ENCODE results near the gene ADAMTS13. TPM values are rescaled to one million over a fixed set of nuclear protein-coding genes. Genes with fewer than 3 reads are reported as not detected.
A peak's percentile ranks its signal among the peaks of the same experiment; 100 is the strongest.
"Not testable (repeated sequence)": the region's sequence is repeated elsewhere in the genome, so short reads cannot be mapped to it uniquely, and the experiment has no call there.

Gene ADAMTS13
- total RNA-seq, 1 donor from 2014 or later = 21.4 TPM

DNA sequence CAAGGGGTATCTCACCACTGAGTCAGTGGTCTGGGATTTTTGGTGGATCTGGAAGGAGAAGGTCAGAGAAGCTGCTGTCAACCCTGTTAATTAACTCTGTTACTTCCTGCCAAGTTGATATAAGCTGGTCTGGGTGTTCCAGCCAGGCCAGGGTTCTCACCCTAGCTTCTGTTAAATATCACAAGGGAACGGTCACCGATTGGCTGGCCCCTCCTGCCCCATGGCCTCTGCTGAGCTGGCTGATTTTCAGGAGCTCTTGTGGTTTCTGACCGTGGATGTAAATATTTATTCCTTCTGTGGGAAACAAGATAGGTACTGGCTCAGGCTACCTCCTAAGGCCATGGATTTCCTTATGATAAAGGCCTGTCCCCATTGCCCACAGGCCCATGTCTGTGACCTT lies 1.0 kb downstream of the ADAMTS13 start:
- DNase-seq (ENCODE audit: low spot score) (no peak), ATAC-seq (peak; percentile 44)

DNA sequence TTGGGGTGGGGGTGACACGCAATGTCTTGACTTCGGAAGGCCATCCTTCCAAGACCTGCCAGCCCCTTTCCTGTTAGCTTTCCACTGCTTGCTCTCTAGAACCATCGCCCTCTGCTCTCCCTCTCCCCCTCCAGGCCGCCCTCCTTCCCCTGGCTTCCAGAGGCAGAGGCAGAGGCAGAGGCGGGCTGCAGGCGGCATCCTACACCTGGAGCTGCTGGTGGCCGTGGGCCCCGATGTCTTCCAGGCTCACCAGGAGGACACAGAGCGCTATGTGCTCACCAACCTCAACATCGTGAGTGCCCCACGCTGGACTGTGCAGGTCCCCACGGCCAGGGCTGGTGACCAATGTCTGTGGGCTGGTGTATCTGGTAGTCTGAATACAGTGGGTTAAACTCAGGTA lies 2.0 kb downstream of the ADAMTS13 start:
- ATAC-seq (no peak), DNase-seq (ENCODE audit: low spot score) (no peak)

DNA sequence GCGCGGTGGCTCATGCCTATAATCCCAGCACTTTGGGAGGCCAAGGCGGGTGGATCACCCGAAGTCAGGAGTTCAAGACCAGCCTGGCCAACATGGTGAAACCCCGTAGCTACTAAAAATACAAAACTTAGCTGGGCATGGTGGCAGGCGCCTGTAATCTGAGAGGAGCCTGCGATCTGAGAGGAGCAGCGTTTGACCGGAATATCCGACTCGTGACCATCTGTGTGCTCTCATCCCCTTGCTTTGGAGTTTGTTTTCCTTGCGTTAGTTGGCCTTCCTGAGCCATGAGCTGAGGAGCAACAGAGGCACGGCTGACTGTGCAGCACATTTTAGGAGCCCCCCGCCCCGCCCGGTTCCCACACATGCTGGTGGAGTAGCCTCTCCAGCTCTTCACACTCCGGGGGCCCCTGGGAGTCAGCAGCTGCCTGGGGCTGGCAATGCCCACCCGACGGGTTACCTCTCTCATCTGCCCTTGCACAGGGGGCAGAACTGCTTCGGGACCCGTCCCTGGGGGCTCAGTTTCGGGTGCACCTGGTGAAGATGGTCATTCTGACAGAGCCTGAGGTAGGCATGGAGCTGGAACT lies 3.0 kb downstream of the ADAMTS13 start:
- no peak for ATAC-seq
- no peak for DNase-seq (ENCODE audit: low spot score)

DNA sequence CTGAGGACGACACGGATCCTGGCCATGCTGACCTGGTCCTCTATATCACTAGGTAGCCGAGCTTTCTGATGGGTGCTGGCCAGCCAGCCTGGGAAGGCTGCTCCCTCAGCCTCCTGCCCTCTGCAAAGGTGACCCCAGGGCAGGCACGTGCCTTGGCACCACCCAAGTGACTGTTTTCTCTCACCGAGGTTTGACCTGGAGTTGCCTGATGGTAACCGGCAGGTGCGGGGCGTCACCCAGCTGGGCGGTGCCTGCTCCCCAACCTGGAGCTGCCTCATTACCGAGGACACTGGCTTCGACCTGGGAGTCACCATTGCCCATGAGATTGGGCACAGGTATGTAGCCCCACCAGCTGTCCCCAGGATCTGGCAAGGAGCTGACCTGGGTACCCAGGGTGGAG lies 3.8 kb downstream of the ADAMTS13 start:
- DNase-seq (ENCODE audit: low spot score) (no peak), ATAC-seq (no peak)

DNA sequence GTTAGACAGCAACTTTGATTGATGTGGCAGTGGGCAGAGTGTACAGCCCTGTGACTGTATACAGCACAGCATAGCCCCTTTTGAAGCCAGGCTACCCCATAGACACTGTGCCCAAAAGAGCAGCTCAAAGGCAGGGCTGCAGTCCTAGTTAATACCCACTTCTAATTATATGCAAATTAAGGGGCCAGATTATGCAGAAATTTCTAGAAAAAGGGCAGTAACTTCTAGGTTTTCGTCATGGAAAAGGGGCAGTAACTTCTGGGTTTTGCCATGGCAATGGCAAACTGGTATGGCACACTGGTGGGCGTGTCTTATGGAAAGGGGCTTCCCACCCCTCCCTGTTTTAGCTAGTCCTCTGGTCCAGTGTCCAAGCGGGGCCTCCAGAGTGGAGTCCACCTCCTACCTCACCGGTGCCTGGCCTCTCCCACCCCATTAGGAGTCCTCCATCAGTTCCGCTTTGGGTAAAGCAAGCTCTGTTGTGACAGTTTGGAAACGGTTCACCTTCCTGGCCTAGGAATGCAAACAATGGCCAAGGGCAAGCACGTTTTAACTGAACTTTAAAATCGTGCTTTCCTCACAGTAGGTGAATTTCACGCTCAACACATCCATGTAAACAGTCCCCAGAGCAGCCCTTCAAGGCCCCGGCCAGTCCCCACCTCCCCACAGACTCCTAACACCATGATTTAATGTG lies 5.6 kb downstream of the ADAMTS13 start:
- no peak for DNase-seq (ENCODE audit: low spot score)
- ATAC-seq = no peak

DNA sequence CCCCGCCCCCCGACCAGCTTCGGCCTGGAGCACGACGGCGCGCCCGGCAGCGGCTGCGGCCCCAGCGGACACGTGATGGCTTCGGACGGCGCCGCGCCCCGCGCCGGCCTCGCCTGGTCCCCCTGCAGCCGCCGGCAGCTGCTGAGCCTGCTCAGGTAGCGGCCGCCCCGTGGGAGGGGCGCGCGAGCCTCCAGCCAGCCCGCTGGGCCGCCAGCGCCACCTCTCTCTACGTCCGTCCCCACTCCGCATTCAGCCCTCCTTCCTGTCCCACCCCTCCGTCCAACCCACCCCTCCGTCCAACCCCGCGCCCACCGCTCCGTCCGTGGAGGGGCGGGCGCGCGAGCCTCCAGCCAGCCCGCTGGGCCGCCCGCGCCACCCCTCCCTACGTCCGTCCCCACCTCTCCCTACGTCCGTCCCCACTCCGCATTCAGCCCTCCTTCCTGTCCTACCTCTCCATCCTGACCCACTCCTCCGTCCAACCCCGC lies 6.5 kb downstream of the ADAMTS13 start:
- no peak for DNase-seq (ENCODE audit: low spot score)

DNA sequence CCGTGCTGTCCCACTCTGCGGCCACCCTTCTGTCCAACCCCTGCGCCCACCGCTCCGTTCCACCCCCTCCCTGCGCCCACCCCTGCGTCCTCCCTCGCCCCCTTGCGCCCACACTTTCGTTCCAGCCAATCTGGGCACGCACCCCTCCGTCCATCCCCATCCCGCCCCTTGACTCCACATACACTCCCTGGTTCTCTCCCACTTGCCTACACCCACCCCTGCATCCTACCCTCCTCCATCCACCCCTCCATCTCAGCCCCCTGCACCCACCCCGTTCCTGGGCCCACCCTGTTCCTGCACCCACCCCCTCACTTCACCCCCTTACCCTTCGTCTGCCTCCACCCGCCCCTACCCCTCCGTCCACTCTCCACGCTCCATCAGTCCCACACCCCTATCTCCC lies 7.0 kb downstream of the ADAMTS13 start:
- ATAC-seq (no peak), DNase-seq (ENCODE audit: low spot score) (no peak)

More for the DNA sequence above, 6.5 kb downstream of the ADAMTS13 start:
- ATAC-seq = peak; percentile 61

DNA sequence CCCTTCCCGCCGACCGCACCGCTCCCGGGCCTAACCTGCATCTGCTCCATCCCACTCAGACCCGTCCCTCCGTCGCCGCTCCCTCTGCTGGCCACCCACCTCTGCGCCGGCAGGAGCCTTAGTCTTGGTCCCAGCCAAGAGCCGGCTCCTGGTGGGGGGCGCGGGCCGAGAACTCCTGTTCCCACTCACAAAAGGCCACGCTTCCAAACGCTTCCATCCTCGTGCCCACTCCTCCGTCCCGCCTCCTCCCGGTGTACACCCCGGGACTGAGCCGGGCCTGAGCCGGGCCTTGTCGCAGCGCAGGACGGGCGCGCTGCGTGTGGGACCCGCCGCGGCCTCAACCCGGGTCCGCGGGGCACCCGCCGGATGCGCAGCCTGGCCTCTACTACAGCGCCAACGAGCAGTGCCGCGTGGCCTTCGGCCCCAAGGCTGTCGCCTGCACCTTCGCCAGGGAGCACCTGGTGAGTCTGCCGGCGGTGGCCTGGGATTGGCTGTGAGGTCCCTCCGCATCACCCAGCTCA lies 7.5 kb downstream of the ADAMTS13 start:
- DNase-seq (ENCODE audit: low spot score) (no peak), ATAC-seq (peak; percentile 27)

DNA sequence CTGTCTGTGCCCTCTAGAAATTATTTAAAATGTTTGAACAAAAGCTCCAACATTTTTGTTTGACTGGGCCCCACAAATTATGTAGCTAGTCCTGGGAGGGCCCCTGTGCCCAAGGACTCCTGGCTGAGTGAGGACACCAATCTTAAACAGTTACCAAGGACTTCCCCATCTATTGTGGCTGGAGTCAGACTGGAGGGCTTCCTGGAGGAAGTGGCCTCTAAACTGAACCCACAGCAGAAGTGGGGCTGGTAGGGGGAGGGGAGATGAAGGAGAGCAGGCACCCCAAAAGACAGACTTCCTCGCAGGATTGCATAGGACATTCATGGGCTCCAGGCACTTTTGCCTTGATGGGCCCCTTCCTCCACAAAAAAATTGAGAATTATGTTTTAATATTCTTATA lies 8.1 kb downstream of the ADAMTS13 start:
- no peak for DNase-seq (ENCODE audit: low spot score)
- ATAC-seq = no peak

DNA sequence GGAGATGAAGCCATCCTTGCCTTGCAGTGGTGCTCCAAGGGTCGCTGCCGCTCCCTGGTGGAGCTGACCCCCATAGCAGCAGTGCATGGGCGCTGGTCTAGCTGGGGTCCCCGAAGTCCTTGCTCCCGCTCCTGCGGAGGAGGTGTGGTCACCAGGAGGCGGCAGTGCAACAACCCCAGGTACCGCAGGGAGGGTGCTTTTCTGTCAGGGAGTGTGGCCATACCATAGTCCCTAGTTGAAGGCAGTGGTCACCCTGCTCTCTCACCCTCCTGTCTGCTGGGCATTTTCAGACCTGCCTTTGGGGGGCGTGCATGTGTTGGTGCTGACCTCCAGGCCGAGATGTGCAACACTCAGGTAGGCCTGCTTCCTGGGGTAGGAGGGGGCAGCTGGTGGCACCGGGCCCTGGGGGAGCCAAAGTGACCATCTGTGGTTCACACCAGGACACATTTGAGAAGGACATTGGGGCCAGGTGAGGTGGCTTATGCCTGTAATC lies 11.2 kb downstream of the ADAMTS13 start:
- DNase-seq (ENCODE audit: low spot score) (no peak), ATAC-seq (no peak)

DNA sequence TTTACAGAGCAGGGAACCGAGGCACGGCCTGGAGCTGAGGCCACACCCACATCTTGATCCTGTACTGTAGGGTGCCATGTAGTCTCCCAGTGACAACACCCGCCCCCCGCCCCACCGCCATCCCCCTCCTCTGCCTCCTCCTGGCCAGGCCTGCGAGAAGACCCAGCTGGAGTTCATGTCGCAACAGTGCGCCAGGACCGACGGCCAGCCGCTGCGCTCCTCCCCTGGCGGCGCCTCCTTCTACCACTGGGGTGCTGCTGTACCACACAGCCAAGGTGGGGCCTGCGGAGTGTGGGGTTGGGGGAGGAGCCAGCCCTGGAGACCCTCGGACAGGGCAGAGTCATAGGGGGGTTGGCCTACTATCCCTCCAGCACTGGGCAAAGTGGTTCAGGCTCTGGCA lies 14.5 kb downstream of the ADAMTS13 start:
- no peak for ATAC-seq

DNA sequence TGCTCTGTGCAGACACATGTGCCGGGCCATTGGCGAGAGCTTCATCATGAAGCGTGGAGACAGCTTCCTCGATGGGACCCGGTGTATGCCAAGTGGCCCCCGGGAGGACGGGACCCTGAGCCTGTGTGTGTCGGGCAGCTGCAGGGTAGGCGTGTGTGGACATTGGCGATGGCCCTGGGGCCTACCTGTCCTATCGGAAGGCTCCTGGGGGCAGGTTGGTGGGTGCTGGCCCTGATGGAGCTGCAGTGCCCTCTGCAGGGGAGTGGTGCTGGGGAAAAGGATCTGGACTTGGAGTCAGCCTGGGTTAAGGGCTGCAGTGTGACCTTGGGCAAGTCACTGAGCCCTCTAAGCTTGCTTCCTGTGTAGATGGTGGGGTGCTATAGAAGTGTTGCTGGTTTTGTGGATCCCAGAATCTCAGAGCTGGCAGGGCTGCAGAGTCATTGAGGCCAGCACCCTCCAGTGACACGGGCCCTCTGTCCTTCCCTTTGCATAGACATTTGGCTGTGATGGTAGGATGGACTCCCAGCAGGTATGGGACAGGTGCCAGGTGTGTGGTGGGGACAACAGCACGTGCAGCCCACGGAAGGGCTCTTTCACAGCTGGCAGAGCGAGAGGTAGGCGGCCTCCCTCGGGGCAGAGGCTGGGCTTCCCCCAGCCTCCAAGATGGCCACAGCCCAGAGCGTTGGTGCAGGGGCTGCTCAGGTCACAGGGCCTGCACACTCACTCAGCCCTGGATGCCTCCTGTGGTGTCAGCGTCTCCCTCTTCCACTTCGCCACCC lies 15.8 kb downstream of the ADAMTS13 start:
- DNase-seq (ENCODE audit: low spot score) (no peak), ATAC-seq (no peak)

More for the DNA sequence above, 14.5 kb downstream of the ADAMTS13 start:
- DNase-seq (ENCODE audit: low spot score) = no peak

DNA sequence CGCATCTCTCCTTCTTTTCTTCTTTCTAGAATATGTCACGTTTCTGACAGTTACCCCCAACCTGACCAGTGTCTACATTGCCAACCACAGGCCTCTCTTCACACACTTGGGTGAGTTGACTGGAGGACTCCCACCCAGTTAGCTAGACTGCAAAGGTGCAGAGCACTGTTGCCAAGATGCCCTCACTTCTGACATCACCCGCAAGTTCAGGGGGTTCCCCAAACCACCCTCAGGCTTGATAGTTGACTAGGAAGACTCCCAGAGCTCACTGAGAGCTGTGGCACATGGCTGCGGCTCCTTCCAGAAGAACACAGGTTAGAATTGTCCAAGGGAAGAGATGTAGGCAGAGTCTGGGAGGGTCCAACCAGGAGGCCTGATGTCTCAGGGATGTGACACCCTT lies 17.2 kb downstream of the ADAMTS13 start:
- no peak for ATAC-seq
- no peak for DNase-seq (ENCODE audit: low spot score)

DNA sequence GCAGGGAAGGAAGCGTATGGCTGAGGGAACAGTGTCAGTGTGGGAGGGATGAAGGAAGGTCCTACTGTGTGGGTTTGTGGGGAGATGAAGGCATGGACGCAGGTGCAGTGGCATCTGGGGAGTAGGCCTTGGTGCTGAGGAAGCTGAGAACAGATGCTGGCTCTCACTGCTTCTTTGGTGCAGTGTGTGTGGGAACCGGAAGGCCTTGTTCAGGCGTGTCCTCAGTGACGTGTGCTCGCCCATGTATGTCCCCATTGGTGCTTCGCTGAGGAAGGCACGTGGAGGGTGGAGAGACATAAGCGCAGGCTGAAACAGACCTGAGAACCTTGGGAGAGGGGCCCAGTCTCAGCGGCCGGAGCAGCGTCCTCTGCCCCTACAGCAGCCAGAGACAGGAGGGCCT lies 18.7 kb downstream of the ADAMTS13 start:
- no peak for DNase-seq (ENCODE audit: low spot score)
- ATAC-seq = no peak

DNA sequence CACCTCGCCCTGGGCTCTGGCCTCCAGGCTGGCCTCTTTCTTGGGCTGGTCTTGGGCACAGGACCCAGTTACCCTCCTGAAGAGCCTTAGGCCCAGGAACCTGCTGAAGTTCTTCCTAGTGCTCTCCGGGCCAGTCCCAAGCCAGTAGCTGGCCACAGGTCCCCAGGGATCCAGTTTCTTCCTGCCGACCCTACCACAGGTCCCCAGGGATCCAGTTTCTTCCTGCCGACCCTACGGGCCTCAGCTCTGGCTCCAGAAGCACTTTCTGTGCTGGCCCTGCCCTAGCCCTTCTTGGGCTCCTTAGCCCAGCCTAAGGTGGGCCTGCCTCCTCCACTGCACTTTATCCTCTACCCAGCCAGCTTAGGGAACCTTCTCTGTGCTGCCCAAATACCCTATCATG lies 19.4 kb downstream of the ADAMTS13 start:
- no peak for DNase-seq (ENCODE audit: low spot score)
- ATAC-seq = no peak

DNA sequence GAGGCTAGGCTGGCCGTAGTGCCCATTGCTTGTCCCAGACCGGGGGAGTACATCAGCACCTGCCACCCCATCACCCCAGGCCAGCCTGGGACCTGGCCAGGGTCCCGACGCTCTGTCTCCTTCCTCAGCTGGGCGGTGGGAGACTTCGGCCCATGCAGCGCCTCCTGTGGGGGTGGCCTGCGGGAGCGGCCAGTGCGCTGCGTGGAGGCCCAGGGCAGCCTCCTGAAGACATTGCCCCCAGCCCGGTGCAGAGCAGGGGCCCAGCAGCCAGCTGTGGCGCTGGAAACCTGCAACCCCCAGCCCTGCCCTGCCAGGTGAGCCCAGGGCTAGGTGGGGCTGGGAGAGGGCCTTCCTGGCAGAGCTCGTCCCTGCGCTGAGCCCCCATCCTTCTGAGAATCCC lies 21.1 kb downstream of the ADAMTS13 start:
- DNase-seq (ENCODE audit: low spot score) (no peak), ATAC-seq (no peak)

DNA sequence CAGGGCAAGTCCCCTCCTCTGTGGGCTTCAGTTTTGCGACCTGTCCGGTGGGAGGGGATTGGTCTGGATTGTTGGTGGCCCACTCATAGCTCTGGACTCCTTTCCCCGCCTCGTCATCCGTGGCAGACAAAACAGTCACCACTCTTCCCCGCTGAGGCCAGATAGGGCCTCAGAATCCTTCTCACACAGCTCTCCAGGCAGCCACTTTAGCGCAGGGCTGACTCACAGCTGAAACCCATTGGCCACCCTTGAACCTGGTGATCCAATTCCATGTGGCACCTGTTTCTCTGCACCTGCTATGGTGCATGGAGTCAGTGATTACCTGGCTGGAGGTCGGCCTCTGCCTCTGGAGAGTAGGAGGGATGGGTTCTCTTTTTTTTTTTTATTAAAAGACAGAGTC lies 21.8 kb downstream of the ADAMTS13 start:
- DNase-seq (ENCODE audit: low spot score) = no peak
- ATAC-seq = no peak

DNA sequence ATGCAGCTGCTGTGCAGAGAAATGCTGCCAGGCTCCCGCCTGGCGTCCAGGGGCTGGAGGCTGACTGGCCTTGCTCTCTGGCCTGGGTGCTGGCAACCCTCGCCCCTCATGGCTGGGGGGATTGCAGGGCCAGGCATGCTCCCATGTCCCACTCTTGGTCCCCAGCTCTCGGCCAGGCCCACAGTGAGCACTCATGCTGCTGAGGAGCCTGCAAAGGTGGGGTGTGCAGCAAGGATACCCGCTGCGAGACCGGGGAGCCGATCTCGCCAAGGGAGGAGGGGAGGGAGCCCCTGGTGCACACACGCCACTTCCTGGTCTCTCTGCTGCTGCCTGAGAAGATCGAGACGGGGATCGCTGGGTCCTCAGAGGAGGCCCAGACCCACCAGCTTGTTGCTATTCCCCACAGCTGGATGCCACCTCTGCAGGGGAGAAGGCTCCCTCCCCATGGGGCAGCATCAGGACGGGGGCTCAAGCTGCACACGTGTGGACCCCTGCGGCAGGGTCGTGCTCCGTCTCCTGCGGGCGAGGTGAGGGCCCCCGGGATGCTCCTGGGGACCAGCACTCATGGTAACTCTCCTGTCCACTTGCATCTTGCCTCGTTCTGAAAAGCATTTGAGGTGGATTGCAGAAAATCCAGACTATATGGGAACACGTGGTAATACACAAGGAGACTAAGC lies 23.3 kb downstream of the ADAMTS13 start:
- no peak for ATAC-seq
- DNase-seq (ENCODE audit: low spot score) = no peak

DNA sequence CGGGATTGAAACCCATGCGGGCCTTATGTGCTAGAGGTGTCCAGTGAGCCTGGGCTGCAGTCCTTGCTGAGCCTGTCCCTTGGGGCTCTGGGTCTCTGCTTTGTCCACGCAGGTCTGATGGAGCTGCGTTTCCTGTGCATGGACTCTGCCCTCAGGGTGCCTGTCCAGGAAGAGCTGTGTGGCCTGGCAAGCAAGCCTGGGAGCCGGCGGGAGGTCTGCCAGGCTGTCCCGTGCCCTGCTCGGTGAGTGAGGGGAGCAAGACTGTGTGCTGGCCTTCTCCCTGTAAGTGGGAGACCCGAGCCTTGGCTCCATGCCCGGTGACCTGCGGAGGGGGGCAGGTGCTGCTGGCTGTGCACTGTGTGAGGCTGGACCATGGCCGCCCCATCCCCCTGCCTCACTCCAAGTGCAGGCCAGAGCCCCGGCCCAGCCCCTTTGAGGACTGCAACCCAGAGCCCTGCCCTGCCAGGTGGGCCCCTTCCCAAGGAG lies 26.4 kb downstream of the ADAMTS13 start:
- ATAC-seq = peak; percentile 95
- DNase-seq (ENCODE audit: low spot score) = peak; percentile 92

DNA sequence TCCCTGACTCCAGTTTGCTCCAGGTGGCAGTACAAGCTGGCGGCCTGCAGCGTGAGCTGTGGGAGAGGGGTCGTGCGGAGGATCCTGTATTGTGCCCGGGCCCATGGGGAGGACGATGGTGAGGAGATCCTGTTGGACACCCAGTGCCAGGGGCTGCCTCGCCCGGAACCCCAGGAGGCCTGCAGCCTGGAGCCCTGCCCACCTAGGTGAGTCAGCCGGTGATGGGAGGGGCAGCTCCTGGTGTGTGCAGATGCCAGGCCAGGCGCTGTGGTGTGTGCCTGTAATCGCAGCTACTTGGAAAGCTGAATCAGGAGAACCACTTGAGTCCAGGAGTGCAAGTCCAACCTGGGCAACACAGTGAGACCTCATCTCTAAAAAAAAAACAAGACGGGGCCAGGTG lies 27.6 kb downstream of the ADAMTS13 start:
- DNase-seq (ENCODE audit: low spot score) (peak; percentile 60), ATAC-seq (peak; percentile 54)

DNA sequence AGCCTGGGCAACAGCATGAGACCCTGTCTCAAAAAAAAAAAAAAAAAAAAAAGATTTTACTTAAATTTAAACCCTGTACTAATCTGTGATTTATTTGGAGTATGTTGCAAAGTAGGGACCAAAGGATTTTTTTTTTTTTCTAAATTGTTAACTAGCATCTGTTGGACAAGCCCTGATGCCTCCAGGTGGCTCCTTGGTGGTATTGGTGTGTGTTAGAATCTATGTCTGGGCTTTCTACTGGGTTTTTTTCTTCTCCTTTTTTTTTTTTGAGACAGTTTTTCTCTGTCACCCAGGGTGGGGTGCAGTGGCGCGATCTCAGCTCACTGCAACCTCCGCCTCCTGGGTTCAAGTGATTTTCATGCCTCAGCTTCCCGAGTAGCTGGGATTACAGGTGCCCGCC lies 29.7 kb downstream of the ADAMTS13 start:
- not testable (repeated sequence) for ATAC-seq

More for the DNA sequence above, 29.7 kb downstream of the ADAMTS13 start:
- not testable (repeated sequence) for DNase-seq (ENCODE audit: low spot score)
